ENCODE data around the gene NEUROD2.

NEUROD2 gene

GRCh38 chr17:39618246-39618913, 10.7 kb upstream of the NEUROD2 start:
- DNase-seq = no peak

DNA sequence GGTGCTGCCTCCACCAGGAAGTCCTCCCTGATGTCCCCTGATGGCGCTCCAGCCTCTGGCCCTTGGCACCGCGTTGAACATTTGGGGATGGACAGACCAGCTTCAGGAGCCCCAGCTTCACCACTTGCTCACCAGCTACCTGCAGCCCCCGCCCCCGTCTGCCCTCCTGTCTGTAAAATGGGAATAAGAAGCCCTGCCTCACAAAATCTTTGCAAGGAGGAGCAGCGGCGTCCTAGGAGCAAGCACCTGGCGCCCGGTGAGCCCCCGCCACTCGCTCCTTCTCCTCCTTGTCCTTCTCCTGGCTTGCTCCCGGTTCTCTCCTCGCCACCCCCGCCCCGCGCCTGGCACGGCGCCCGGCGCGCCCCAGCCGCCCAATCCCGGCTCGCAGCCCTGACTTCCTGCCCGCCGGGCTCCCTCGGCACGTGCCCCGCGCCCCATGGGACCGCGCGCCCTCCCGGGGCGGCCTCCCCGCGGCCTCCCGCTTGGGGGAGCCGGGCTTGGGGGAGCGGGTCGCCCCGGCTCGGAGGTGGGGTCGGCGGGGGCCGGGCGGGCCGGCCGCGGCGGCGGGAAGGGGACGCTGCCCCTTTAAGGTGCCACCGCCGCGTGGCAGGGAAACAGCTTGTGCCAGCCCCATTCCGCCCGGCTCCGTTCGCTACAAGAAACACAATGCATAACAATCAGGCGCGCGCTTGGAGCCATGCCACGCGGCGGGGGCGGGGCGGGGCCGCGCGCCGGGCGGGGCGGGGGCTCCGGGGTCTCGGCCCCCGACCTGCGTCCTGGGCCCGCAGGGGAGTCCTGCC, 9.9 kb upstream of the NEUROD2 start:
- DNase-seq = no peak

GRCh38 chr17:39617100-39617445, 9.4 kb upstream of the NEUROD2 start:
- no peak for DNase-seq

GRCh38 chr17:39615434-39615833, 7.7 kb upstream of the NEUROD2 start:
- DNase-seq = no peak

GRCh38 chr17:39614545-39615157, 6.9 kb upstream of the NEUROD2 start:
- no peak for DNase-seq

DNA sequence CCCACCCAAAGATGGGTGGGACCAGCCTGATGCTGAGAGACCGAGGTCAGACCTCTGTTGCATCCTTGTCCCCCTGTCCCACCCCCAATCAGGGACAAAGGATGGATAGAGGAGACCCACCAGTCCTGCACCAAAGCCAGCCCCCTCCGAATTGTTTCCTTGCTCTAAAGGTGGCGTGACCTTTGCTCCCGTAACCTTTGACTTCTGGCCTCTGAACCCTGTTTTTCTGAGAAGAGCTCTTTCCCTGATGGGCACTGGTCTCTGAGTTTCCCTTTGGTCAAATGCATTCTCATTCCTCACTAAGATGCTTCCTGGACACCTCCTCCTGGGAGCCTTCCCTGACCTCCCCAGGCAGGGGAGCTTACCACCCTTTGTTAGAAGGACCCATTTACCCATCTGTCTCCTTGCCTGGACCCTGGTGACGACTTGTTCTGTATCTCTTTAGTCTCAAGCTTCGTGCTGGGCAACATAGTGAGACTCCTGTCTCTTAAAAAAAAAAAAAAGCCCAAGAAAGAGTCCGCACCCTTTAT, 5.3 kb upstream of the NEUROD2 start:
- DNase-seq = no peak

DNA sequence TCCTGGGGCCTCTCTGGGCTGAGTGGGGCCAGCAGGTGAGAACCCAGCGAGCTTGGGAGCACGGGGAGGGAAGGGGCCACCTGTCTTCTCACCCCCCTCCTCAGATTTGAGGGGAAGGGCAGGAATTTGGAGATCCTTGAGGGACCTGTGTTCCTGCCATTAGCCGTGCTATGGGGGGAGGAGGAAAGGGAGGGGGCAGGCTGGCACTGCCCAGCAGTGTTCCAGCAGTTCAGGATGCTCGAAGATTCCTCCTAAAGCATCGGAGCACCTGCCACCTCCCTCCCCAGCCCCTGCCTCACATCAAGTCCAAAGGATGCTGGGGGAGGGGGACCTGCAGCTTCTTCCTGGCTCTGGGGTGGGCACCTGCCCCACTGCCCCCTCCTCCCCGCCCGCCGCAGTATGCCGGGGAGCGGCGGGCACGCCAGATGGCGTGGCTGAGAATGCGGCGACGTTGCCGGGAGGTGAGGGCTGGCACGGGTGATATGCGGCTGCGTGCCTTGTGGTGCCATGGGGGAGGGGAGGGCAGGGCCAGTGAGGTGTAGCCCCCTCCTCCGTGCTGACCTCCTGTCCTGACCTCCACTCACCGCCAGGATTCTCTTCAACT, 4.7 kb upstream of the NEUROD2 start:
- DNase-seq = no peak

DNA sequence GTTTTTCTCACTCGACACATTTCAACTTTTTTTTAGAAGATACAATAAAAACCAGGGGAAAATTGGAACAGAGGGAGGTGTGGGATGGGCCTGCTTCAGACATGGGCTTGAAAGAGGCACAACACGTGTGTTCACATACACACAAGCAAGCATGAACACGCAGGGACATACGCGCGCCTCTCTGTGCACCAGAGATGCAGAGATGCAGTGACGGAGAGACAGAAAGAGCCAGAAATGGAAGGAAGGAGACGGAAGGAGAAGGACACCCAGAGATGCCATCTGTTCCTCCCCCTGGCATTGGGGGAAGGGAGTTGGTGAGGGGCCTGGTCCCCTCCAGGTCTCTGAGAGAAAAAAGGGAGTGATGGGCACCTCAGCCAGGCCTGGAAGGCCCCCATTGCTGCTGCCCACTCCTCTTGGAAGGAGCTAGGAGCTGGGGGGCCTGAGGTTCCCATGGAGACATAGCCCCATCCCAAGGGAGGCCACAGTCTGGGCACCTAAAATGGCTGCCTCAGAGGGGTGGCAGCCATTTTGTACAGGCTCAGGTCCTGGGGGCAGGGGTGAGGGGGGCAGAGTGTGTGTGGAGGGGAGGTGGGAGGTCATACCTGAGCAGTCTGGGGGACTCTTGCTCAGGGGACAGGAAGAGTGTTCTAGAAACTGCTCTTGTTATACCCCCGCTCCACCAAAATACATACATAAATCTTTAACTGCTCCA, 3.8 kb upstream of the NEUROD2 start:
- DNase-seq = no peak

- DNase-seq = no peak
Measured at GRCh38 chr17:39609416-39610025, 1.8 kb upstream of the NEUROD2 start.

DNA sequence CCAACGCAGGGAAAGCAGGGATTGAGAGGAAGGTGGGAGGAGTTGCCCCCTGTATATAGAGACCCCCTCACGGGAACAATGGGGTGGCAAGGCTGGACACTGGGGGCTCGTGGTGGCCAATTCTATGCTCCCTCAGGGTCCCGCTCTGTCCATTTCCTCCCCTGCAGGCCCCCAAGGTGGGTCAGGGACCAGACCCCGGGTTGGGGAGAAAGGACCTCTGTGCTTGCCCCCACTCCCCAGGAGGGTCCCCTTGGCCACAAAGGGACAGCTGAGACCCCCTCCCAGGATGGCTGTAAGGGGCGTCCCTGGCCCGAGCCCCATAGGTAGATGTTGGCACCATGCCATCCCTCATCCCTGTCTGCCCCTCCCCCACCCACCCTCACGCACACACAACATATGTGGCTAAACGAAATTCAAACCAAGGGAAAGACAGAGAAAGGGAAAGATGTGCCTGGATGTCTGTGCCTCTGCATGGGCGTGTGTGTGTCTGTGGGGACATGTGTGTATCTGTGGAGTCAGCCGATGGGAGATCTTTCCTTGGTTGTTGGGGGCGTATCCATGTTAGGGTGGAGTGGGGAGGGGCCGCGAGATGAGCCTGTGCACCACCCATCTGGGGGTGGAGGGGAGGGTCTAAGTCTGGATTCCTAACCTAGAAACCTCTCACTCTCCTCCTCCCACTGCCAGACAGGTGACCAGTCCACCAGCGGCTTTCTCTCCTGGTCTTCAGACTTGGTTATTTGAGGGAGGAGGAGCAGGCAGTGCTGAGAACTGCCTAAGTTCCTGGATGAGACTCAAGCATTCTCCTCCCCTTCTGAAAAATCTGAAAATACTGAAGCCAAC, 642 bp upstream of the NEUROD2 start:
- DNase-seq = no peak

GRCh38 chr17:39607057-39607850, 466 bp downstream of the NEUROD2 start:
- DNase-seq = no peak

DNA sequence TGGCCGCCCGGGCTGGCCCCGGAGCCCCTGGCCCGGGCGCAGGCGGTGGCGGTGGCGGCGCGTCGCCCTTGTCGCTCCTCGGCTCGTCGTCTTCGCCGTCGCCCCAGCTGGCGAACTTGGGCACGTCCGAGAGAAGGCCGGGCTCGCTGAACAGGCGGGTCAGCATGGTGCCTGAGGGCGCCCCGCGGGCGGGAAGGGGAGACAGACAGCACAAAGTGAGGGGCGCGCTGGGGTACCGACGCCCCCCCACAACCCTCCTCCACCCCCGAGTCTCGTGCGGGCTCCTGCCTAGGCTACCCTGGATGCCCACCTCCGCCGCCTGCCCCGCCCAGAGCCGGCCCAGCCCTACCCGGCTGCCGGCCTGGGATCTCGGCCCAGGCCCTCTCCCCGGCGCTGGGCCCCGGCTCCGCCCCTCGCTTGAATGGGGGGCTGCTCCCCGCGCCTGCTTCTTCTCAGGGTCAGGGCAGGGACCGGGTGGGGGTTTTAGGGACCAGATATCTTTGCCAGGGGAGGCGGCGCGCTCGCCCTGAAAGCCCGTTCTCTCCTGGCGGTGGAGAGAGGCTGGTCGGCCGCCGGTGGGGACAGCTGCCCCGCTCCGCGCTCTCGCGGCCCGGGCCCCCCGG, 1.2 kb downstream of the NEUROD2 start:
- DNase-seq = no peak

DNA sequence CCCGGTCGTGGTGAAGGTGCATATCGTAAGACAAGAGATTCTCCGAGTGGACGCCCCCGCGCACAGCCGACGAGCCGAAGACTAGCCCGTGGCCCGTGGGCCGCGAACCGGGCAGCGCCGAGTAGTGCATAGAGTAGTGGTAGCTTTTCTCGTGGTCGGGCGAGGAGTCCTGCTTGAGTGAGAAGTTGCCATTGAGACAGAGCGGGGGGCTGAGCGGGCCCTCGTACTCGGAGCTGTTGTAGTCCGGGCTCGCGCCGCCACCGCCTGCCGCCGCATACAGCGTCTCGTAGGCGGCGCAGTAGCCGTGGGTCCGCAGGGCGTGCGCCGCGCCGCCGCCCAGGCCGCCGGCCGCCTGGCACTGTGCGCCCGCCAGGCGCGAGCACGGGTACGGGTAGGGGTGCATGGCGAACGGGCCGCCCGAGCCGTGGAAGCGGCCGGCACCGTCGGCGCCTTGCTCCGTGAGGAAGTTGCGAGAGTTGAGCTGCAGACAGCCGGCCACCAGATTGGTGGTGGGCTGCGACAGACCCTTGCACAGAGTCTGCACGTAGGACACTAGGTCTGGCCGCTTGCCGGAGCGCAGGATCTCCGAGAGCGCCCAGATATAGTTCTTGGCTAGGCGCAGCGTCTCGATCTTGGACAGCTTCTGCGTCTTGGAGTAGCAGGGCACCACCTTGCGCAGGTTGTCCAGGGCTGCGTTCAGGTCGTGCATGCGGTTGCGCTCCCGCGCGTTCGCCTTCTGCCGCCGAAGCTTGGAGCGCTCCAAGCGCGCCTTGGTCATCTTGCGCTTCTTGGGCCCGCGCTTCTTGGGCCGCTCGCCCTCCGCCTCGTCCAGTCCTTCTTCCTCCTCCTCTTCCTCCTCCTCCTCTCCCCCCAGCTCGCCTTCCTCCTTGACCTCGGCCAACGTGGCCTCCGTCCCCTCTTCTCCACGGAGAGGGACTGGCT, 2.0 kb downstream of the NEUROD2 start:
- no peak for DNase-seq

DNA sequence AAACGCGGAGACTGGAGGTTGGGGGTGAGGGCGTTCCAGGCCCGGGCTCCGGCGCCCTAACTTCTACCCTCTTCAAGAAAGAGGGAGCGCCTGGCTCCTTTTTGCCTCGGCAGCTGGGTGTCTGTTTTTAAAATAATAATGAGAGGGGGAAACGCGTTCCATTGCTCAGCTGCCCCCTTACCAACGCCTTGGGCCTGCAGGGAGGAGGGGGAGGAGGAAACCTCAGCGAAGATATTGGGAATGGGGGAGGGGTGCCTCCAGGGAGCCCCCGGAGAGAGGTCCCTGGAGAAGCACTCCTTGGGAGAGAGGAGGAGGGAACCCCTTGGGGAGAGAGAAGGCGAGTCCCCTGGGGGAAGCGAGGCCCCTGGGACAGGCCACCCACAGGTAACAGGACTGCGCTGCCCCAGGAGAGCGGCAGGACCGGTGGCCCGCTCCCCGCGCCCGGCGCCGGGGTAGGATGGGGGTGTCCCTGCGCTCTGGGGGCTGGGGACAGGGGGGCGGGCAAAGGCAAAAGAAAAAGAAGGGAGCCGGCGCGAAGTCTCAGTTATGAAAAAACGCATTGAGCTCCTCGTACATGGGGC, 2.7 kb downstream of the NEUROD2 start:
- no peak for DNase-seq

DNA sequence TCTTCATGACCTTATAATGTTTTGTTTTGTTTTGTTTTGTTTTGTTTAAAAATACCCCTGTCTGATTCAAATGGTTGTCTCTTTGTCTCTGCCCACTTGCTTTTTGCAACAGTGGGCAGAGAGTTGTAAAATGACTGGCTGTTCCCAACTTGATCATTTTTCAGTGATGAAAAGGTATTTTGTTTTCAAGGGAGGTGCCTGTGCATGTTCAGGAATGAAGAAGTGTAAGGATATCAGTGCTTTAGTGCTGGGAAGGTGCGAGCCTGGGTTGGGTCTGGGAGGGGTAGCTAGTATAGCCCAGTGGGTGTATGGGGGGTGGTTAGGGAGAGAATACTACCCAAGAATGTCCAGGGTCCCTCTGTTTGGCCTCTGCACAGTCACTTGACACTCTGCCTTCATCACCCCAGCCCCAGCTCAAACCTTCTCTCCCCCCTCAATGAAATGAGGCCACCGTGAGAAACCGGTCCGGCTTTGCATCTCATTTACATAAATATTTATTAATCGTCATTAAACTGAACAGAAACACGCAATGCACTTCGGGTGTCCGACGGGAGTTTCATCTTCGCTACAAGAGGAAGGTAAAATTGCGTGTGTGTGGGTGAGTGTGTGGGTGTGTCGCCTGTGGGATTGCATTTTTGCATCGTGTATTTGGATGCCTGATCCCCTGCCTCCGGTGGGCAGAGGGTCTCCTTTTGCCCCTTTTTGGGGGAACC, 4.3 kb downstream of the NEUROD2 start:
- no peak for DNase-seq

GRCh38 chr17:39602533-39603303, 5.0 kb downstream of the NEUROD2 start:
- DNase-seq = no peak
